Measurements from ENCODE around the gene NRN1L.
A peak's percentile ranks its signal among the peaks of the same experiment; 100 is the strongest.

NRN1L gene

DNA sequence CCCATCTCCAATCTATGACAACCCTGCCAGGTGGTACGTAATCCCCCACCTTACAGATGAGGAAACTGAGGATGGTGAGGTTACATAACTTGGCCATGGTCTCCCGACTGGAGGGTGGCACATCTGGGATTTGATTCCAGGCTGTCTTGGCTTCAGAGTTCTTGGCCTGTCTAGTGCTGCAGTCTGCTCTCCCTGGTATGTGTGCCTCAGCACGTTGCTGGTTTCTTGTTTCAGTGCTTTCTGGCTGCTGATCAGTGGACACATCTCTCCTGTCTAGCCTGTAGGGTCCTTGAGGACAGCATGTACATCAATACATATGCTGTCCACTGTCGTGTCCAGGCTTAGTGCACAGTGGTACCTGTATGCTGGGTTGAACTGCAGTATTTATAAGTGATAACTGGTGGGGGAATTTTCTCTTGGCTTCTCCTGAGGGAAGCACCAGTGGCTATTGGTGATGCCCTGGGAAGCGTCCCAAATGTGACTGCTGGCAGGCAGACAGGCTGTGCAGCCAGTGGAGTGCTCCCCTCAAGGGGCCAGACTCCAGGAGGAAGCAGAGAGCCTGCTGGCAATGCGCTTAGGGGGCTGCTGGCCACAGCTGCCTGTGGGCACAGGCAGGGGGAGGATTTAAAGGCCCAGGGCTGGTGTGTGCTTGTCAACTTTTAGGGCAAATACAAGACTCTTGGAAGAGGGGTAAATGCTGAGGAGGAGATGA, 32.6 kb downstream of the NRN1L start:
- DNase-seq (ENCODE audit: low read depth), result no peak

DNA sequence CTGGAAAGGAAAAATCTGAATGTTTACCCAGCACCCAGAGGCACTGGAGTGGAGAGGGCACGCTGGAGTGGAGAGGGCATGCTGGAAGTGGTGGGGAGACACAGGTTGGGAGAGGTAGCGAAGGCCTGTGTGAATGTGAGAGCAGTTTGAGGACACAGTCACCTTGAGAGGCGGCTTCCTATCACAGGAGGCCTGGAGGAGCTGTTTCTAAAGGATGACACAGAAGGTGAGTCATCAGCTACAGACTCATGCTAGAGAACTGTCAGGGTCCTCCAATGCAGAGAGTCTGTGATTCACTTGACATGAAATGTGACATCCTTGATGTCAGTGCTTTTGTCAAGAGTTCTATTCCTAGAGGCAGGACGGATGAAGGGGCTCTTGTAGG, 33.2 kb downstream of the NRN1L start:
- DNase-seq (ENCODE audit: low read depth), result no peak

DNA sequence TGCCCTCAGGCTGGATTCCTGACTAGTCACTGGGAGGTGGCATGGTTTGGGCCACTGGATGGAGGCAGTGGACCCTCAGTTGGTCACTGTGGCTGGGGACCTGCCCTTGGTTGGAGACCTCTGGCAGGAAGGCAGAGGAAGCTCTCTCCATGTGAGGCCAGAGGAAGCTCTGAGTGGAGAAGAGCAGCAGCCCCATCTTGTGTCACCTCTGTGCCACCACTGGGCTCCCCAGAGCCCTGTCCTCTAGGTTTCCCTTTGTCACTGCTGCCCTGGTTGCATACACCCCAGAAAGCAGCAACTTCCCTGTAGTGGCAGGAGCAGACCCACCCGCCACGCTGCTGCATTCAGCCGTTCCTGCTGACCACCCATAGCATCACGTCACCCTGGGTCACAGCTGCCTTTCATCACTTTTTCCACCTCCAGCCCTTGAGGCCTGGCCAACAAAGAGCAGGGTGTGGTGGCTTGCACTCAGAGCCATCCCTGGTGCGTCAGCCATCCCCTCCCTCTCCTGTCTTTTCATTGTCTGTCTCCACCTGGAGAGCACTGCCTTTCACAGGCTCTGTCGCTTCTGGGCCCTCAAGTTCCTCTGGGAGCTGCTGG, 35.0 kb downstream of the NRN1L start:
- no peak for DNase-seq (ENCODE audit: low read depth)

DNA sequence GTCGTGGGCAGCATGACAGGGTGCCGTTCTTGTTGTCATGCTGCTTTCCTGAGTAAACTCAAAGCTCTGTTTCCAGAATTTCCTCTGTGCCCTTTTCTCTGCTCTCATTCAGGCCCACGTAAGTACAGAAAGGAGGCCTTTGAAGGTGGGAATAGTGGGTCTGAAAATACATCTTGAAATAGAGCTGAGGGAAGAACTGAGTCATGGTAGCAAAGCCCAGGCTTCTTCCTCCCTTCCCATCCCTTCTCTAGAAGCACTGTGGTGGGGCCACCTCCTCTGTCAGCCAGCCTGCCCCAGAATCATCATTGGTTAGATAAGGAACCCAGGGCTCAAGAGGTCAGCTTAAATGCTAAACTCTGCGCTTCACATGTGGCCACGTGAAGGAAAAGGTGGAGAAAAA, 37.5 kb downstream of the NRN1L start:
- DNase-seq (ENCODE audit: low read depth), result no peak

DNA sequence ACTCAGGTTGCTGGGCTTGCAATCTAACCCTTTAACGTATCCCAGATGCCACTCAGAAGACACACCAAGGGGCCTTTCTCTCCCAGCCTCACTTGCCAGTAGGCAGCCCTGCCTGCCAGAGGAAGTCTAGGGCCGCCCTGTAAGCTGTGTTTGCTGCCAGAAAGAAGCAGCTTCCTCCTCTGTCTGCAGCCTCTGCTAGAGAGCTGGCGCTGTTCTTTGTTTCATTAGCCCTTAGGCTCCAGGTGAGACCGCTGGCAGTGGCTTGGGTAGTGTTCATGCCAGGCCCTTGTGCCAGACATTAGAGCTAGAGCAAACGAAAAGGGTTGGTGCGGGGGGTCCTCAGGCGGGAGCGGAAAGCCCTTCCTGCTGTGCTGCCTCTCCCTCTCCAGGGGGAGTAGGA, 38.1 kb downstream of the NRN1L start:
- DNase-seq (ENCODE audit: low read depth), result no peak

DNA sequence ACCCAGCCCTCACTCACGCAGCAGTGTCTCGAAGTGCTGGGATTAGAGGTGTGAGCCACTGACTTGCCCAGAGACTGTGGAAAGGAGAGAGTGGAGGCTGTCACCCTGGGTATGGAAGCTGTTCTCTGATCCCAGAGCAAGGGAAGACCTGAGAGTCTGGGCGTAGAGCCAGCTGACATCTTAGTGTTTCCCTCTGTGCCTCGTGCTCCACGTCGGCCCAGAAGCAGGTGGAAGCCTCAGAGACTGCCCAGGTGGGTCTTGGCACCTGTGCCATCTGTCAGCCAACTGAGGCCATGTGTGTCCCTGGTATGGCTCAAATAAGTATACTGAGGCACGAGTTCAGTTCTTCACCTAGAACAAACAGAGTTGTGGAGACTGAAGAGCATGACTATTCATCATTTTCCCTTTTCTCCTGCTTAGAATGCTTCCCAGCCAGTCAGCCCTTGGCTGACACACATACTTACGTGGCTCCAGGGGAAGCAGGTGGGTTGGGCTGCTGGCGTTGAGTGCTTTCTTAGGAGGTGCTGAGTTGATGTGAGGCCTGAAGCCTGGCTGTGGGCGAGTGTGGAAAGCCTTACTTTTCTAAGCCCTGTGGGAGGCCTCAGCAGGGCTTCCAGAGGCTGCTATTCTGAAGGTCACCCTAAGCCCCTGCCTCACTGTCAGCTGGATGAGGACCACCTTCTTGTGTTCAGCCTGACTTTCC, 38.9 kb downstream of the NRN1L start:
- DNase-seq (ENCODE audit: low read depth), result no peak

DNA sequence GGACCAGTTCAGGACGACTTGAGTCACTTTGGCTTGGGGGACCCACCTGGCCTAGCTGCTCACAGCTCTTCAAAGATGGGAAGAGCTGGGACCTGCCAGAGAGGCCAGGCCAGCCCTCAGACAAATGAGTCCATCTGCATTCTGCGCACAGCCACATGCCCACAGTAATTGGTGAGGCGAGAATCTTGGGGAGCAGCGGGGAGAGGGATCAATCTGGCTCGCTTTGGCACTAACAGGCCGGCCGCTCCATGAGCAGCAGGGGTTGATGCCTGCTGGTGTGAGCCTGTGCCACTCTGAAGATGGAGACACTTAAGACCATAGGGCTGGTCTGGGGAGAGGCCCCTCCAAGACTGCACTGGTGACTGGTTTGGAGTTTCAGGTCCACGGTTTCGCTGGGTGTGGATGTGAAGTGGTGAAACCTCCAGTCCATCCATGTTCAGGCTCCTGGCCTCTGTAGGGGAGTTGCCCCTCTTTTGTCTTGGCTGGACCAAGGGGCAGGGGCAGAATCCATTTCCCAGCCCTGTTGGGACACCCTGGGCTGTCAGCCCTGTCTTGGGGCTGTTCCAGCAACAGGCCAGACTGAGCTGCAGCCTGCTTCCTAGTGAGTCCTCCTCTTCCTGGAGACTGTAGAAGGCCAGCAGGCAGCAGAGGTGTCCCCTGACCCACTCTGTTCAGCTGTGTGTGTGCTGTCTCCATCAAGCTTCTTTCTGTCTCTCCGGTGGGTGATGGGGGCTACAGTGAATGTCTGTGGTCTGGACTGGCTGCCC, 39.6 kb downstream of the NRN1L start:
- DNase-seq (ENCODE audit: low read depth), result no peak

DNA sequence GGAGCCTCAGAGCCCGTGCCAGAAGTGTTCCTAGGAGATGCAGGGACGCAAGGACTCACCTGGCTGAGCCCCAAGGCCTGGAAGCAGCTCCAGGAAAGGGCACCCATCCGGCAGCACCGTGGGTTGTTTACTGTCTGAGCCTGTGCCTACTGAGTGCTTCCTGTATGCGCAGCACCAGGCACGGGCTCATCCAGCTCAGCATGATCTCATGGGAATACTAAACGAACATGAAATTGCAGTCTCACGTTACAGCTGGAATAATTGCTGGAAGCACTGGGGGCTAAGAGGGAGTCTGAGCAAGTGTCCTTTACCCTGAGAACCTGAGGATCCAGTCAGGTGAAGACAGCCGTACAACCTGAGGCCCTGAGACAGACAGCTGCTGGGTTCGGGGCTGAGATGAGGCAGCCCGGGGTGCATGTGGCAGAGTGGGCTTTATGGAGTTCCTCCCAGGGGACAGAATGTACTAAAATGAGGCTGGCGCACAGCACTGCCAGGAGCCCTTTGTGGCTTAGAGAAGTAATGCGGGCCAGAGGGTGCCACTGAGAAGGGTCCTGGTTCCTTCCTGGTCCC, 41.6 kb downstream of the NRN1L start:
- DNase-seq (ENCODE audit: low read depth), result no peak

DNA sequence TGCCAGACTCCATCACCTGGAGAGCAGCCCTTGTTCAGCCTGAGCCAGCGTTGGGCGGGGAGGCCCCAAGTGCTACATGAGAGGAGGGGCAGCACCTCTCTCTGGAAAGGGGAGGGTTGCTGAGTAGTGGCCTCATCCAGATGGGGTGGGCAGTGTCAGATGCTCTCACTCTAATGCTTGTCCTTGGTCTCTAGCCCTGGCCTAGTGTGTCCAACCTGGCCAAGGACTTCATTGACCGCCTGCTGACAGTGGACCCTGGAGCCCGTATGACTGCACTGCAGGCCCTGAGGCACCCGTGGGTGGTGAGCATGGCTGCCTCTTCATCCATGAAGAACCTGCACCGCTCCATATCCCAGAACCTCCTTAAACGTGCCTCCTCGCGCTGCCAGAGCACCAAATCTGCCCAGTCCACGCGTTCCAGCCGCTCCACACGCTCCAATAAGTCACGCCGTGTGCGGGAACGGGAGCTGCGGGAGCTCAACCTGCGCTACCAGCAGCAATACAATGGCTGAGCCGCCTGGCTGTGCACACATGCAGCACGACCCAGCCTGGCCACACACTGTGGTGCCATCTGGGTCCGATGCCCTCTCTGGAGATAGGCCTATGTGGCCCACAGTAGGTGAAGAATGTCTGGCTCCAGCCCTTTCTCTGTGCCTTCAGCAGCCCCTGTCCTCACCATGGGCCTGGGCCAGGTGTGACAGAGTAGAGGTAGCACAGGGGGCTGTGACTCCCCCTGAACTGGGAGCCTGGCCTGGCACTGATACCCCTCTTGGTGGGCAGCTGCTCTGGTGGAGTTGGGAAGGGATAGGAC, 42.7 kb downstream of the NRN1L start:
- DNase-seq (ENCODE audit: low read depth), result no peak

DNA sequence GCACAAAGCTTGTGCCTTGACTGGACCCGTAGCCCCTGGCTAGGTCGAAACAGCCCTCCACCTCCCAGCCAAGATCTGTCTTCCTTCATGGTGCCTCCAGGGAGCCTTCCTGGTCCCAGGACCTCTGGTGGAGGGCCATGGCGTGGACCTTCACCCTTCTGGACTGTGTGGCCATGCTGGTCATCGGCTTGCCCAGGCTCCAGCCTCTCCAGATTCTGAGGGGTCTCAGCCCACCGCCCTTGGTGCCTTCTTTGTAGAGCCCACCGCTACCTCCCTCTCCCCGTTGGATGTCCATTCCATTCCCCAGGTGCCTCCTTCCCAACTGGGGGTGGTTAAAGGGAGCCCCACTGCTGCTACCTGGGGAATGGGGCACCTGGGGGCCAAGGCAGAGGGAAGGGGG, 43.5 kb downstream of the NRN1L start:
- DNase-seq (ENCODE audit: low read depth), result no peak

DNA sequence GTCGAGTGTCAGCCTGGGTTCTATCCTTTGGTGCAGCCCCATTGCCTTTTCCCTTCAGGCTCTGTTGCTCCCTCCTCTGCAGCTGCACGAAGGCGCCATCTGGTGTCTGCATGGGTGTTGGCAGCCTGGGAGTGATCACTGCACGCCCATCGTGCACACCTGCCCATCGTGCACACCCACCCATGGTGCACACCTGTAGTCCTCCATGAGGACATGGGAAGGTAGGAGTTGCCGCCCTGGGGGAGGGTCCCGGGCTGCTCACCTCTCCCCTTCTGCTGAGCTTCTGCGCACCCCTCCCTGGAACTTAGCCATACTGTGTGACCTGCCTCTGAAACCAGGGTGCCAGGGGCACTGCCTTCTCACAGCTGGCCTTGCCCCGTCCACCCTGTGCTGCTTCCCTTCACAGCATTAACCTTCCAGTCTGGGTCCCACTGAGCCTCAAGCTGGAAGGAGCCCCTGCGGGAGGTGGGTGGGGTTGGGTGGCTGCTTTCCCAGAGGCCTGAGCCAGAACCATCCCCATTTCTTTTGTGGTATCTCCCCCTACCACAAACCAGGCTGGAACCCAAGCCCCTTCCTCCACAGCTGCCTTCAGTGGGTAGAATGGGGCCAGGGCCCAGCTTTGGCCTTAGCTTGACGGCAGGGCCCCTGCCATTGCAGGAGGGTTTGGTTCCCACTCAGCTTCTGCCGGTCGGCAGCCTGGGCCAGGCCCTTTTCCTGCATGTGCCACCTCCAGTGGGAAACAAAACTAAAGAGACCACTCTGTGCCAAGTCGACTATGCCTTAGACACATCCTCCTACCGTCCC, 44.1 kb downstream of the NRN1L start:
- peak; percentile 49 for DNase-seq (ENCODE audit: low read depth)

DNA sequence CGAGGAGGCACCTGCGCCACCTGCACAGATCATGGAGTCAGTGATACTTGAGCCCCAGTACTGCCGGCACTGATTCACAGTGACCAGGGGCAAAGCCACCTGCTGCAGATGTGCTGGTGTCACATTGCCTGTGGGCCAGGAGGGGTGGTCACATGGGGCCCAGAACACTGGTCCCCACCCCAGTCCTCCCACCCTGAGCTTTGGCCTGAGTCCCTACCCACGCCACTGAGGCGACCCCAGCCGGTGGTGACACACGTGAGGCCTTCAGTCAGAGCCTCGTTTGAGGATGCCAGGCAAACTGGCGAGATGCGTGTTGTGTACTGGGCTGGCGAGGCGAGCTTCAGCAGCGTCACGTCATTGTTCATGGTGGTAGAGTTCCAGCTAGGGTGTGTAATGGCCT, 45.5 kb downstream of the NRN1L start:
- no peak for DNase-seq (ENCODE audit: low read depth)

DNA sequence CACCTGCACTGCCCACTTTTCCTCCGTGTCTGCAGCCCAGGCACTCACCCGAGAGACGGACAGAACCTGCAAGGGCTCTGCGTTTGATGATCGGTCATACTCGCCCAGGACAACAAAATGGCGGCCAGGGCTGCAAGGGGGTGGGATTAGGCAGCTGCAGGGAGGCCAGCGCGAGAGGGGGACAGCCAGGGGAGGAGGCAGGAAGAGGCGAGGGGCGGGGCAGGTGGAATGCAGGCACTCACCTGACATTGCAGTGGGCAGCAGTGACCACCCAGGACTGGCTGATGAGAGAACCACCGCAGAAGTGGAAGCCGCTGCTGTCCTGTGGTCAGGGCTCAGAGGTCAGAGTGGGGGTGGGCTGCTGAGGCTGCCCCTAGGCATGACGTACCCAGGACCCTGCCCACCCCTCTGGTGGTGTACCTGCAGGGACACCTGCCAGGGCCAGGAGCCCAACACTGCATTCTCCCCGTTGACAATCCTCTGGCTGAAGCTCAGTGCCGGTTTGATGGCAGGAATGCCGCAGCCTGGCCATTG, 46.1 kb downstream of the NRN1L start:
- DNase-seq (ENCODE audit: low read depth), result no peak

DNA sequence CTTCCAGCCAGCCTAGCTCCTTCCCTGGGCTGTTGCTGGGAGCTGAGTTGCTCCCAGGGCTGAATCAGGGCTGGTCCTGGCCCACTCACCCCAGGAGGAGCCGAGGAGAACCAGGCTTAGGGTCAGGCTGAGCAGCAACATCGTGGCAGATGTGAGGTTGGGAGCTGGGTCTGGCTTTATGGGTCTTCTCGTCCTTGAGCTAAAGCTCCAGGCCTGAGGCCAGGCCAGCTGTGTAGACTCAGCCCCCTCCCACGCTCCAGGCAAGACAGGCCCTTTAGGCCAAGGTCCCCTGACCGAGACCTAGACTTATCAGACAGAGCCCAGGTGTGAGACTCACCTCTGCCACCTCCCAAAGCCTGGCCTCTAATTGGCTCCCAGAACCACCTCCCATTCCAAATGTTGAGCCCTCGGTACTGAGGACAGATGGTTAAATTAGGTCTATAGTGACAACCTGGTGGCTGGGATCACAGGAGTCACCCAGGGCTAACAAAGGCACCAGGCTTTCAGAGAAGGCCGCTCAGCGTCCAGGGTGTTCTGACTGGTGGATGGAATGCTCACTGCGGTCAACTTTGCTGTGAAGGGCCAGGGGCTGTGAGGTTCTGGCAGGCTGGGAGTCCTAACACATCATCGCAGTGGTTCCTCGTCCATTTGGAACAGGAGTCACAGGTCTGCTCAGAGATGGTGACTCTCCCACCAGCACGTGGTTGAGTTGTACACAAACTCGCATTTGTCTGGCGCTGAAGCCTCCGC, 47.2 kb downstream of the NRN1L start, which contains the start of gene CTRL:
Gene CTRL, minus strand, starts transcription at position 151 of the 750 bp plus-strand sequence. Its CDS starts 10 bp downstream, at position 141.
- no peak for DNase-seq (ENCODE audit: low read depth)

DNA sequence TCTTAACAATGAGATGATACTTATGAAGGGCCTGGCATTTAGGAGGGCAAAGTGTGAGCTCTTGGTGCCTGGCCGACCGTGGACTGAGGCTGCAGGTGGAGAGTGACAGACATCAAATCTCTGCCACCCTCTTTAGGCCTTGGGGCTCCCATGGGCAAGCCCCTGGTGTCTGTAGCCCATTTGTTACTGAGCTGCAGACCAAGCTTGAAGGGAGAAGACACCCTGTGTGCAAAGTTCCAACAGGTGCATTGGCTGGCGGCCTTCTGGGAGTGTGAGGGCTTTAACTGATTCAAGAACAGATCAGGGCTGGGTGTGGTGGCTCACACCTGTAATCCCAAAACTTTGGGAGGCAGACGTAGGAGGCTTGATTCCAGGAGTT, 47.8 kb downstream of the NRN1L start:
- DNase-seq (ENCODE audit: low read depth), result no peak

DNA sequence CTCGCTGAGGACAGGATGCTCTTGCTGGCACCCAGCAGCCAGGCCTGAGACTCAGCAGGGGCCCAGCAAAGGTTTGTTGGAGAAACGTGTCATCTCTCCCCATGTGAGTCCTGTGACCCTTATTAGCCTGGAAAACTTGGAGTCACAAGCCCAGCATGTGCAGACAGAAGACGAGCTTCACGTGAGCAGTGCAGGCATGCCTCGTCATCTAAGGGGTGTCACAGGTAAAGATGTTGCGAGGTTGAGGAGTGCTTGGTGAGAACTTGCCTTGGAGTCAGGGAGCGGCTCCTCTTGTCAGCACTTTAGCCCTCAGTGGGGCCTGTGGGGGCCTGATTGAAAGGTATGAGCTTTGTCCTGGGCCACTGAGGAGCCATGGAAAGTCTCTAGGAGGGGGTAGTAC, 49.1 kb downstream of the NRN1L start:
- DNase-seq (ENCODE audit: low read depth), result no peak

DNA sequence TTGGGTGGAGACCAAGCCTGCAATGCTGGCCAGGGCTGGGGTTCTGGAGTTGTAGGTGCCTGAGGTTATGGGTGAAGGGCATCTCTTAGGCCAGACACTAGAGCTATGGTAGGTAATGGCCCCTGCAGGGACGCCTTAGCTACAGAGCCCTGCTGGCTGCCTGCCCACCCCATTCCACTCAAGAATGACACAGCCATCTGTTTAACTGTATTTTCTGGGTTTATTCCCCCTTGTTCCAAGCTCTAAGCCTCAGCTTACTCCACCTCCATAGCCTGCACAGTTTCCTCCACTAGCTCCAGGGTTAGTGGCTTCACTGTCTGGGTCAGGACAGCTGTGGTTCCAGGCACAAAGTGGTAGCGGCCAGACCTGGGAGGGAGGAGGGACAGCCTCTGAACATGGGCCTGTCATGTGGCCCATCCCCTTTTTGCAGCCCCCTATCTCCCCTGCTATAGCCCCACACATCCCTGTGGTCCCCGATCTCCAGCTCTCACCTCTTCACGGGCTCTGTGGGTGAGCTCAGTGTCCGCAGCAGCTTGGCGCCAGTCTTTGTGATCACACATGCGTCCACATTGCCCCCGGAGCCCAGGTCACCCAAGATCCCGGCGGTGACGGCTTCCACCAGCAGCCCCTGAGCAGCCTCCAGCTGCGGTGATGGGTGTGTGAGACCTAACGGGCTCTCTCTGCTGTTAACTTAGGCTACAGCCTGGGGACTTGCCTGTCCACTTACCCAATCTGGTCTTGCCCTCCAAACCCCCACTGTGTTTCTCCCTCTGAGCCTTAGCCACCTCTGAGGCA, 49.8 kb downstream of the NRN1L start:
- DNase-seq (ENCODE audit: low read depth), result no peak

DNA sequence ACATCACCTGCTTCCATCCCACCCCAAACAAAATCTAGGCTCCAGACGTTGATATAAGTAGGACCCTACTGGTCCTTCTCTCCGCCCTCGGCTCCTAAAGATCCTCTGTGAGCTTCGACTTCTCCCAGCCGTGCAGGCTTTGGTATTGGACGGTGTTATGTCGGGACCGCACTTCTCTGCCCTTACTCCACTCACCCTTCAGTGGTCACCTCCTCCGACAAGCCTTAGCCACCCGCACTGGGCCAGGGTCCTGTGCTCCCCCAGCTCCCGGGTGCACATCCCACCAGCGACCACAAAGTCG, 50.4 kb downstream of the NRN1L start:
- no peak for DNase-seq (ENCODE audit: low read depth)

Measured in T-helper 22 cell (primary cell).